Stimulated activated CD8-positive, alpha-beta memory T cell treated with anti-CD3 and anti-CD28 coated beads, Interleukin-4, amount 100 ng/mL, for 1 hour (primary cell): ENCODE data around the gene KANSL1L.
"Not testable (repeated sequence)": the region's sequence is repeated elsewhere in the genome, so short reads cannot be mapped to it uniquely, and the experiment has no call there.

ENCODE experiments used
- DNase-seq, 2 donors: peaks; one replicate each; pipeline ENCODE4 v3.0.0-alpha.2; 2020; ENCODE audit warnings: low read depth in 2 of 2, low spot score in 1 of 2

Gene KANSL1L

DNA sequence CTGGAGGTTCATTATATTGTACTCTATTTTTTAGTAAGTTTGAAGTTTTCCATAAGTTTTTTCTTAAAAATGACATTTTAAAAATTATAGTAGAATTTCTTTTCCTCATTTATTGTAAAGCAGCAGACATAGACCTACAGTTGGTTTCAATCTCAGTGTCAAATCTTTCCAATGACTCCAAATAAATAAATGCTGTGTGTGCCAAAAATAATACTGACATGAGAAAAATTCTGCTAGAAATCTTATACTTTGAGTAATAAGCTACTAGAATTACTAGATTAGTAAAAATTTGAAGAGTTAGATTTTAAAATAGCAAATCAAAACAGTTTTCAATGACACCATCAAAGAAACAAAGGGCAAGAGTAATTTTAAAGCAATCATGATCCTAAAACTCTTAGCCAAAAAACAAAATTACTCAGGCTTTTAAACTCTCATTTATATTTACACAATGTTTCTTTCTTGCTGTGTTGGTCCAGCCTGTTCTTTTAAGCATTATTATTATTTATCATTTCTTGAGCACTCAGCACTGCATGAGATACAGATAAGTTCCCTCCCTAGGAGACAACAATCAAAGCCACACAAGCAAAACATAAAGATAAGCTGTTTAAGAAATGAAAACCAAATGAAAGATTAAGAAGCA, 8.3 kb upstream of the KANSL1L start:
- DNase-seq: no peak

- no peak for DNase-seq
These were observed 6.6 kb upstream of the KANSL1L start for GRCh38 chr2:210177769-210178168.

DNA sequence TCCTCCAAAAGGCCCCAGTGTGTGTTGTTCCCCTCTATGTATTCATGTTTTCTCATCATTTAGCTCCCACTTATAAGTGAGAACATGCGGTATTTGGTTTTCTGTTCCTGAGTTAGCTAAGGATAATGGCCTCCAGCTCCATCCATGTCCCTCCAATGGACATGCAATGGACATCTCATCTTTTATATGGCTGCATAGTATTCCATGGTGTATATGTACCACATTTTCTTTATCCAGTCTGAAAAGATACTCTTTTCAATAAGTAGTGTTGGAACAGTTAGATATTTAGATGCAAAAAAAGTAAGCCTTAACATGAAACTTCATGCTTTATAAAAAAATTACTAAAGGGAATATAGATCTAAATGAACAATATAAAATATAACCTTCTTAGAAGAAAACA, 5.9 kb upstream of the KANSL1L start:
- DNase-seq: not testable (repeated sequence)

GRCh38 chr2:210174086-210174485, 2.9 kb upstream of the KANSL1L start:
- DNase-seq: no peak

GRCh38 chr2:210172219-210172575, 988 bp upstream of the KANSL1L start:
- DNase-seq: no peak

DNA sequence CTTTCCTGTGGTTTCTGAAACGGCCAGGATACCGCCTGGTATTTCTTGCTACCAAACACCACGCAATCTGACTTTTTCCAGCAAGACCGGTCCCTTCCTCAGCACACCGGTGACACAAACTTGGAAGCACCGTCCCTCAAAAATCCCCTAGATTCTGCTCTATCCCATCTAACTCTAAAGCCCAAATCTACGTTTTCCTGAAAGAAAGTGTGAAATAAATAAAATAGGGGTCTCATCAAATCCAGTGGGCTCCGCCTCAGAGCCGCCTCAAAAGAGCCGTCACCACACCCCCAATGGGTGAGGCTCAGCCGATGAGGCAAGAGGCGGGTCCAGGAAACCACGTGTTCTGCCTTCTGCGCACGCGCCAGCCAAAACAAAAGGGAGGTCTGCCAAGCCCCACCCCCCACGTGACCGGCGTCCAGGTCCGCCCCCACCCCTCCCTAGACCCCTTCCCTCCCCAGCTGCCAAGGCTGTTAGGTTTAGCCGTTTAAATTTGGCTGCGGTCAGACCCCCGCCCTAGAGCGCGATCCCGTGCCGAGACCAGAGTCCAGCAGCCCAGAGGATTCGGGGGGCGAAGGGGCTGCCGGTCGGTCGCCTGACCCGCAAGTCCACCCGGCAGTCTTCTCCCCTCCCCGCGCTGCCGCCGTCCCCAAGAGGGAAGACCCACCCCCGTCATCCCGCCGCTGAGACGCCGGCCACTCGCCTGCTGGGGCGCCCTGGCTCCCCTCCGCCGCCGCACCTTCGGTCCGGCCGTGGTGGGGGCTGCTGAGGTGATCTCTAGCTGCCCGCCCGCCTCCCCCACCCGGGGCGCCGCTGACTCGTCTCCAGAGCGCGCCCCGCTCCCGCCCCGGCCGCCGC, 534 bp downstream of the KANSL1L start:
- peak; percentile 96 for DNase-seq

- DNase-seq: no peak
These were observed 1.1 kb downstream of the KANSL1L start for GRCh38 chr2:210170196-210170445.

- no peak for DNase-seq
These were observed 1.6 kb downstream of the KANSL1L start for GRCh38 chr2:210169516-210170195.

- no peak for DNase-seq
These were observed 4.0 kb downstream of the KANSL1L start for GRCh38 chr2:210167227-210167626.

DNA sequence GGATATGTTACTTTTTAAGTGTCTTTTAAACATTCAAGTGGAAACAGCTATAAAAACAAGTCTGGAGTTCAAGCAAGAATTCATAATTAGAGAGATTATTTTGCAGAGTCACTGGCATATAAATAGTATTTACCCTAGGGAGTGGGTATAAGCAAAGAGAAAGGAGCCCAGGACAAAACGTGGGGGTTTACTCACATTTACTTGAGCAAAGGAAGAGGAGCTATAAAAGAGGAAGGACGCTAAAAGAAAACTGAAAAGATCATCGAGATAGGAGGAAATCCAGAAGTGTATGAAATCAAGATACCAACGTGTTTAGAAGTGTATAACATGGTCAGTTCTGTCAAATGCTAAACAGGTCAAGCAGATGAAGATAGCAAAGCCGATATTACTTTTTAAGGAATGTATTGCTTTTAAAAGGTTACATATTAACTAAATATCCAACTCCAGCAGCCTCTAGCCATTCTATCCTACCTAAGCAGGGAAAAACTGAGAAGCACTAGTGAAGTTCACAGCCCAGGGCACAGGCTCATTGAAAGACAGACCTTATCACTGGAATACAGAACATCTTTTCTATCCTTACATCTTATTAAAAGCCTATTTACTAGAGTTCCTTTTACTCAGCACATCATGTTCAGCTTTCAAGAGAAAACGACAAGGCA, 8.6 kb downstream of the KANSL1L start:
- no peak for DNase-seq

DNA sequence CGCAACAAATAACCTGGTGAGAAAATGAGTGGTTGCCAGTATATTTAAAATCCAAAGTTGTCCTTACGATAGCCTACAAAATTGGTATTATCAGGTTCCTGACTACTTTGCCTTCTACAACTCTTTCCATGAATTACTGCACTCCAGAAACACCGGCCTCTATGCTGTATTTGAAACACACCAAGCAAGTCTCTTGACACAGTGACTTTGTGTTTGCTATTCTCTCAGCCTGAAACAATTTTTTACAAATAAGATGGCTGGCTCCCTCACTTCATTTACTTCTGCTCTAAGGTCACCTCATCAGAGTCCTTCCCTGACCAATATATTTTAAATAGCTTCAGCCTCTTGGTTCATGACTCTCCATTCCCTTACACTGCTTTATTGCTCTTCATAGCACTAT, 12.2 kb downstream of the KANSL1L start:
- DNase-seq: no peak

GRCh38 chr2:210158236-210158635, 13.0 kb downstream of the KANSL1L start:
- DNase-seq: no peak

- DNase-seq: no peak
These were observed 13.7 kb downstream of the KANSL1L start for GRCh38 chr2:210157526-210157925.

DNA sequence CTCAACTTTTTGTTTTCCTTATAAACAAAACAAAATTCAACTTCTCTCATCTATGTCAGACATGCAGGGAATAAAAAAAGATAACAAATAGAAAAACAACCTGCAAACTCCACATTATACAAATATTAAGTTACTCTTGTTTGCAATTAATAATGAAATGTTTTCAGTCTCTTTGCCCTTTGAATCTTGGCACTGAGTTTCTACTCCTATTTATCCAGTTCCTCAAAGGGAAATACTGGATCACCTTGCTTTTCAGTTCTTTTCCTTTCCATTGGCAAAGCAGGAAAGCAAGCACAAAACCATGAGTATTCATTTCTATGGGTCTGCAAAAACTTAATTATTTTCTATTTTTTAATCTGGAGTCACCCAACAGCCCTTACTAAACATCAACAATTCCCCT, 23.6 kb downstream of the KANSL1L start:
- no peak for DNase-seq

GRCh38 chr2:210132239-210132638, 39.0 kb downstream of the KANSL1L start:
- DNase-seq: no peak

DNA sequence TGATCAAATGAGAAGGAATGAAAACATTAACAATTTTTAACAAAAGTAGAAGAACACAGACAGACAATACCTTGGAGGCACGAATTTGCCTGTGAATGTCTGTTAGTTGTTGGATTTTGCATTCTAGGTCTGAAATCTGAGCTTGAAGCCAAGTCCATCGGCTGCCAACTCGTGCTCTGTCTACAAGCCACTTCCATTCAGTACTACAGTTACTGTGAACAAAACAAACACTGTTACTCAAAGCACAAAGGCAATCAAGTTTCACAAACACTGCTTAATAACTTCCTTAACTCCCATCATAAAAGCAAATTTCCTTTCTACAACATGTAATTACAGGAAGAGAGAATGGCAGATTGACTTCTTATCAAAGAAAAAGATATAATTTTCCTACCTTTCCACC, 42.2 kb downstream of the KANSL1L start:
- DNase-seq: no peak

GRCh38 chr2:210113614-210114235, 57.5 kb downstream of the KANSL1L start:
- no peak for DNase-seq

DNA sequence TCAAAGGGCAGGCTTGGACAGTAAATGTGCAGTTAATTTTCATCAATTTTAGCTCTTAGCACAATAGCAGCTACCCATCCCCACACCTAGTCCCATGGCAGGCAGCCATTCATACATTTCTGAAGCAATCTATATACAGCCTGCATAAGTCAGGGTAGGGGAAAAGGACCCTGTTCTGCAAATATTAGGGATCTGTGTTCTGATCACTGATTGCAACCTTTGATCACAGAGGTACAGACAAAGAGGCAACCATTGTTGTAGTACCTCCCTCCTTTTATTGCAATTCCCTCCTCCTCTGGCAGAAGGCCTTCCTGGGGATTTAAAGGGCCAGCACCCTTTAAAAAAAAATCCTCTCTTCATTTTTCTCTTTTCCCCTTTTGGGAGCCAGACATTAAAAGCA, 58.3 kb downstream of the KANSL1L start:
- DNase-seq: no peak

GRCh38 chr2:210099940-210100339, 71.3 kb downstream of the KANSL1L start:
- DNase-seq: no peak

DNA sequence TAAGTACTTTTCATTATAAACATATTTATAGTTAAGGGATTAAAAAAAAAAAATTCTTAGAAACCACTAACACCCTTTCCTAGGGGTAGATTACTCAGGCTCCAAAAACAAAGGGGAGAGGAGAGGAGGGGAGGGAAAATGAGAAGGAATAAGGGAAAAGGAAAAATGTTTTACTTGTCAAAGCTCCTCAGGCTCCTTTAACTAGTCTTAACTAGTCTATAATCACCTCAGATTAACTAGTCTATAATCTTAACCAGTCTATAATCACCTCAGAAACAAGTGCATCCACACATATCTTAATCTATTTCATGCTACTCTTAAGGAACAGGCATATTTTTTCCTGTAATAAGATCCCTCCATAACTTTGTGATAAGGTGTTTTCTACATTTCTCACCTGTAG, 76.4 kb downstream of the KANSL1L start:
- no peak for DNase-seq

- DNase-seq: no peak
These were observed 78.4 kb downstream of the KANSL1L start for GRCh38 chr2:210092791-210093190.

GRCh38 chr2:210086930-210087329, 84.3 kb downstream of the KANSL1L start:
- DNase-seq: no peak
